ENCODE results near the gene RPTOR. TPM values are rescaled to one million over a fixed set of nuclear protein-coding genes. Genes with fewer than 3 reads are reported as not detected.

The RPTOR gene
- total RNA-seq, 4 donors from 2014 or later, result 47.6 to 56.9 (median 55.4) TPM

GRCh38 chr17:80832266-80832676 is 287.6 kb downstream of the RPTOR start:
- in situ Hi-C loops (cut with MboI; ENCODE audit: low sequenced_read_pairs in 4 of 4), result no loop called here
- peak in 1 of 2 donors; percentile 62 for DNase-seq

DNA sequence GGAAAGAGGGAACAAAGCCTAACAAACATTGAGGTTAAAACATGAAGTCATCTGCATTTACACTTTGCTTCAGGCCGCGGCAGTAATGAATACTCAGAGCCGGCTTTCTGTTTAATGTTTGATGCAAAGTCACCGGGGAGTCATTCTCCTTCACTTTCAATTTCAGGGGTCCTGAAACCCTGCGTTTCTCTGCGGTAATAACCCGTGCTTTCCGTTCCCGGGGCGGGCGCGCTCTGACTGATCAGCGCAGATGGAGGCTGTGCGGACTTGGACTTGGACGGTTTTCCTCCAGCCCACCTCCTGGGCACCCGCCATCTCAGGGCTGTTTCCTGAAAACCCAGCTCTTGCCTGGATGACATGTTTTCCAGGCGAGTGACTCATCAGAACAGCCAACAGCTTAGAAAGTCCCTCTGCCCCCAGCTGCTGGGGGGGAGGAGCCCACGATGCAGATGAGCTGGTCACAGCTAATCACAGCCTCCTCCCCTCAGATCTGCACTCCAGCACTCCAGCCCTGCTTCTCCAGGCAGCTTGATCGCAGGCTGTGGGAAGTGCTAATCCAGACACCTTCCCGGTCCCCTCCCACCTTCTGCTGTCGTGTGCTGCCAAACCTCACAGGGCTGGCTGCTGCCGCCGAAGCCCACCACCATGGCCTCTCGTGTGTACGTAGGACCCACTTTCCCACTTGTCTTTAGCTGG is 288.4 kb downstream of the RPTOR start:
- peaks cover 23 to 27% of the 10 kb centered on the region in 2 donors for H3K4me1 ChIP-seq
- TF ChIP-seq POLR2A (IDR thresholded peaks at IDR 0.05), result peak; percentile 85 to 89
- TF ChIP-seq, protein P1, sequence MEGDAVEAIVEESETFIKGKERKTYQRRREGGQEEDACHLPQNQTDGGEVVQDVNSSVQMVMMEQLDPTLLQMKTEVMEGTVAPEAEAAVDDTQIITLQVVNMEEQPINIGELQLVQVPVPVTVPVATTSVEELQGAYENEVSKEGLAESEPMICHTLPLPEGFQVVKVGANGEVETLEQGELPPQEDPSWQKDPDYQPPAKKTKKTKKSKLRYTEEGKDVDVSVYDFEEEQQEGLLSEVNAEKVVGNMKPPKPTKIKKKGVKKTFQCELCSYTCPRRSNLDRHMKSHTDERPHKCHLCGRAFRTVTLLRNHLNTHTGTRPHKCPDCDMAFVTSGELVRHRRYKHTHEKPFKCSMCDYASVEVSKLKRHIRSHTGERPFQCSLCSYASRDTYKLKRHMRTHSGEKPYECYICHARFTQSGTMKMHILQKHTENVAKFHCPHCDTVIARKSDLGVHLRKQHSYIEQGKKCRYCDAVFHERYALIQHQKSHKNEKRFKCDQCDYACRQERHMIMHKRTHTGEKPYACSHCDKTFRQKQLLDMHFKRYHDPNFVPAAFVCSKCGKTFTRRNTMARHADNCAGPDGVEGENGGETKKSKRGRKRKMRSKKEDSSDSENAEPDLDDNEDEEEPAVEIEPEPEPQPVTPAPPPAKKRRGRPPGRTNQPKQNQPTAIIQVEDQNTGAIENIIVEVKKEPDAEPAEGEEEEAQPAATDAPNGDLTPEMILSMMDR (IDR thresholded peaks at IDR 0.05 in 4 of 5, conservative IDR thresholded peaks at IDR 0.05 in 1 of 5), result no peak
- H3K27me3 ChIP-seq, result no peaks in the 10 kb centered on the region
- H3K36me3 ChIP-seq, result peaks cover 0 to 4% of the 10 kb centered on the region in 2 donors
- H3K27ac ChIP-seq, result peak overlapping the region; percentile 85 to 96 (median 90)
- peak; percentile 88 to 92 for DNase-seq
- peak; percentile 91 to 92 for ATAC-seq
- intact Hi-C loops (cut with DNase I; ENCODE audit: low total_unique reads), result no loop called here
- peak overlapping the region; percentile 42 to 63 (median 61) for H3K4me3 ChIP-seq
- H3K9me3 ChIP-seq, result no peaks in the 10 kb centered on the region
- in situ Hi-C loops (cut with MboI; ENCODE audit: low sequenced_read_pairs in 4 of 4), result no loop called here

More at GRCh38 chr17:80832266-80832676, 287.6 kb downstream of the RPTOR start:
- Histone ChIP-seq H3K9me3 (no peaks in the 10 kb centered on the region), H3K27ac (peak overlapping the region; percentile 85 to 96 (median 90)), H3K27me3 (no peaks in the 10 kb centered on the region), H3K4me3 (peak overlapping the region; percentile 42 to 63 (median 61)), H3K36me3 (no peaks in the 10 kb centered on the region), H3K4me1 (peaks cover 31 to 33% of the 10 kb centered on the region in 2 donors)
- intact Hi-C loops (cut with DNase I; ENCODE audit: low total_unique reads), result no loop called here
- TF ChIP-seq POLR2A (IDR thresholded peaks at IDR 0.05), result no peak
- TF ChIP-seq, protein P1 (IDR thresholded peaks at IDR 0.05 in 4 of 5, conservative IDR thresholded peaks at IDR 0.05 in 1 of 5), result no peak
- ATAC-seq, result peak in 1 of 2 donors; percentile 14

DNA sequence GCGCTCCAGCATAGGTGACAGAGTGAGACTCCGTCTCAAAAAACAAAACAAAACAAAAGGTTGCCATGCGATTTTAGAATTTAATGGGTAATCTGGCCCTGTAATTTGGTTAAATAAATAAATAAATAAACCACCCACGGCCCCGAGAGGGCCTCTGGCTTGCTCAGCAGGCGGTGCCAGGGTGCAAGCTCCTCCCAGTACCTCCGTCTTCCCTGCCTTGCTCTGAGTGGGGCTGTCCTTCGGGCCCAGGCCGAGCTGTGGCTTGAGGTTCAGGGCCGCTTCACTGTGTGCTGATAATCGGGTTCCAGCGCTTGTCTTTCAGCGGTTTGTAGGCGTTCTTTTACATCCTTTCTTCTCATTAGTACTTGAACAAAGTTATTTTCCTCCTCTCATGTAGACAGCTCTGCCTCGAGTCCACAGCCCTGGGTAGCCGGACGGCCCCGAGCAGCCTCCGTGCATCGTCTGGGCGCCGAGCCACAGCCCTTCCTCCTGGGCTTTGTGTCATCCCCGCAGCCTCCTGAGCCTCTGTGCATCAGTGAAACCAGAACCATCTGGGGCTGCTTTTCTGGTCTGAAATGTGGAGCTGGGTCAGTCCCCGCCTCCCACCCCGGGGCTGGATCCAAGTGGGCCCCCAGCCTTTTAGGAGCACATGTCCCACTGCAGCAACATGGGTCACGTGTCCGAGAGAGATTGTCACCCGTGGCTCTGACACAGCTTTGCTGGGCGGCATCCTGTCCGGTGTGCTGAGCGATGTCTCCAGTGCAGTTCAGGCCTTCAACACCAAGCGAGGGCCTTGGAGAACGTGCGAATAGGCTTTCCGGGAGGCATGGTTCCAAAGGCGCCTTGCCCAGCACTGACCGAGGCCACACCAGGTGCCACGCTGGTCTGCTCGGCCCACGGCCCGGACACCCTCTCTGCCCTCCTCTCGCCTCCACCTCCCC is 289.6 kb downstream of the RPTOR start:
- in situ Hi-C loops (cut with MboI; ENCODE audit: low sequenced_read_pairs in 4 of 4), result no loop called here
- TF ChIP-seq, protein P1 (IDR thresholded peaks at IDR 0.05 in 4 of 5, conservative IDR thresholded peaks at IDR 0.05 in 1 of 5), result no peak
- TF ChIP-seq POLR2A (IDR thresholded peaks at IDR 0.05), result peak in 1 of 2 donors; percentile 13
- Histone ChIP-seq H3K27me3 (no peaks in the 10 kb centered on the region), H3K9me3 (no peaks in the 10 kb centered on the region), H3K4me3 (peak overlapping the region in 2 of 4 donors; percentile 42 to 60), H3K36me3 (peaks cover 0 to 8% of the 10 kb centered on the region in 2 donors), H3K4me1 (peaks cover 23 to 27% of the 10 kb centered on the region in 2 donors), H3K27ac (peak overlapping the region; percentile 85 to 96 (median 90))
- ATAC-seq (peak; percentile 3 to 24), DNase-seq (peak; percentile 47 to 70)
- intact Hi-C loops (cut with DNase I; ENCODE audit: low total_unique reads), result no loop called here

DNA sequence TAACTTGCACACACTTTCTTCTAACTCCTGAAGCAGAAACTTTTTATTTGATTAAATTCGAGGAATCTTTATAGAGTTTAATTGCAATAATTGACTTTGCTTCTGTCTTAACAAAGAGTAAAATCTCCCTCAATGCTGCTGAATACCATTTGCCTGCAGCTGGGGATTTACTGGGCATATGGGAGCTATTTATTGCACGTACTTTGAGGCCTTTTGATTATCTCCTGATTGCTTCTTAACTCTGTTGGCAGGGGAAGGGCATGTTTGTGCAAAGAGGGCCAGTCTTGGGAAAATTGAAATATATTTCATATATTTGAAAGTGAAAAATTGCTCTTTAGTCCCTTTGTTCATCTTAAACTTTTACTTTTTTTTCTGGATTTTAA is 290.2 kb downstream of the RPTOR start:
- Histone ChIP-seq H3K9me3 (no peaks in the 10 kb centered on the region), H3K27ac (peak overlapping the region; percentile 85 to 96 (median 90)), H3K36me3 (peaks cover 0 to 8% of the 10 kb centered on the region in 2 donors), H3K27me3 (no peaks in the 10 kb centered on the region), H3K4me3 (no peak overlapping the region), H3K4me1 (peaks cover 23 to 27% of the 10 kb centered on the region in 2 donors)
- no peak for TF ChIP-seq POLR2A (IDR thresholded peaks at IDR 0.05)
- TF ChIP-seq, protein P1 (IDR thresholded peaks at IDR 0.05 in 4 of 5, conservative IDR thresholded peaks at IDR 0.05 in 1 of 5), result no peak
- intact Hi-C loops (cut with DNase I; ENCODE audit: low total_unique reads), result no loop called here
- DNase-seq (no peak), ATAC-seq (no peak)
- in situ Hi-C loops (cut with MboI; ENCODE audit: low sequenced_read_pairs in 4 of 4), result no loop called here

Data from gastrocnemius medialis (tissue), 4 donors.